DND-41 (cell line): ENCODE results near the gene PDCD5.

Experiments used
- CTCF ChIP-seq: IDR thresholded peaks from 2 replicates; pipeline ENCODE4 v1.5.1; 2012; ENCODE audit warnings: borderline replicate concordance, low read length, moderate library complexity, mild to moderate bottlenecking; ENCODE audit not compliant: poor library complexity, severe bottlenecking; ENCODE audit errors: extremely low read depth
- EZH2 ChIP-seq: IDR thresholded peaks from 3 replicates; pipeline ENCODE4 v1.6.1; 2012; ENCODE audit warnings: borderline replicate concordance, low read depth, mild to moderate bottlenecking, moderate library complexity, low read length, inconsistent platforms; ENCODE audit not compliant: severe bottlenecking

GRCh38 chr19:32595491-32595890, 14.5 kb downstream of the PDCD5 start:
- TF ChIP-seq CTCF (no peak), EZH2 (no peak)
